GM08714 (cell line): ENCODE data around the gene GJB3.

Experiments
- H3K4me3 ChIP-seq: fragments of 200-500 bp; sonication (Bioruptor generic); 2 replicates; pipeline ENCODE4 v1.5.1; 2014; ENCODE audit warnings: mild to moderate bottlenecking, low read length, inconsistent platforms
- ZNF274 ChIP-seq: IDR thresholded peaks from 2 replicates; pipeline ENCODE4 v1.6.1; 2012; ENCODE audit warnings: mild to moderate bottlenecking, low read depth, low read length

The GJB3 gene

GRCh38 chr1:34786521-34787325 is 5.7 kb downstream of the GJB3 start:
- TF ChIP-seq ZNF274, result no peak
- no peak overlapping the region for H3K4me3 ChIP-seq

- no peak overlapping the region for H3K4me3 ChIP-seq
- TF ChIP-seq ZNF274, result no peak
These were observed 6.7 kb downstream of the GJB3 start for GRCh38 chr1:34787461-34788420.

- TF ChIP-seq ZNF274, result no peak
- H3K4me3 ChIP-seq, result no peak overlapping the region
These were observed 10.0 kb downstream of the GJB3 start for GRCh38 chr1:34790985-34791384.

GRCh38 chr1:34792424-34792823 is 11.4 kb downstream of the GJB3 start:
- TF ChIP-seq ZNF274, result no peak
- H3K4me3 ChIP-seq, result no peak overlapping the region

GRCh38 chr1:34792868-34793727 is 12.1 kb downstream of the GJB3 start, which contains the start of gene GJA4:
GJA4 (plus strand) TSS chr1:34792999; CDS start chr1:34794214, 1,215 bp downstream.
- no peak within 1 kb of the TSS for H3K4me3 ChIP-seq
- TF ChIP-seq ZNF274, result no peak

GRCh38 chr1:34794001-34794789 is 13.2 kb downstream of the GJB3 start:
- H3K4me3 ChIP-seq, result no peak overlapping the region
- no peak for TF ChIP-seq ZNF274

GRCh38 chr1:34794790-34795180 is 13.8 kb downstream of the GJB3 start:
- no peak for TF ChIP-seq ZNF274
- H3K4me3 ChIP-seq, result no peak overlapping the region

GRCh38 chr1:34795916-34796315 is 14.9 kb downstream of the GJB3 start:
- TF ChIP-seq ZNF274, result no peak
- H3K4me3 ChIP-seq, result no peak overlapping the region

- no peak for TF ChIP-seq ZNF274
- no peak overlapping the region for H3K4me3 ChIP-seq
These were observed 16.0 kb downstream of the GJB3 start for GRCh38 chr1:34796990-34797389.

GRCh38 chr1:34800214-34800613 is 19.2 kb downstream of the GJB3 start:
- no peak overlapping the region for H3K4me3 ChIP-seq
- no peak for TF ChIP-seq ZNF274

- no peak overlapping the region for H3K4me3 ChIP-seq
- TF ChIP-seq ZNF274, result no peak
These were observed 22.8 kb downstream of the GJB3 start for GRCh38 chr1:34803770-34804169.

GRCh38 chr1:34806396-34806795 is 25.4 kb downstream of the GJB3 start:
- H3K4me3 ChIP-seq, result no peak overlapping the region
- no peak for TF ChIP-seq ZNF274
